NCI-H69 (cell line): ENCODE data around the gene FAM3B.
"Not testable (repeated sequence)": the region's sequence is repeated elsewhere in the genome, so short reads cannot be mapped to it uniquely, and the experiment has no call there.

Source experiments
- DNase-seq: peaks from one replicate; lab custom pipeline; 2025; lab: John Stamatoyannopoulos, UW

Gene FAM3B

GRCh38 chr21:41349619-41350390 lies 33.2 kb downstream of the FAM3B start:
- DNase-seq: no peak

GRCh38 chr21:41350436-41351155 lies 34.0 kb downstream of the FAM3B start:
- DNase-seq: no peak

- DNase-seq: no peak
Measured at GRCh38 chr21:41357546-41357945, 40.9 kb downstream of the FAM3B start.

- DNase-seq: no peak
Measured at GRCh38 chr21:41358193-41359166, 41.9 kb downstream of the FAM3B start.

- DNase-seq: no peak
Measured at GRCh38 chr21:41359286-41359685, 42.7 kb downstream of the FAM3B start.

GRCh38 chr21:41359754-41360071 lies 43.1 kb downstream of the FAM3B start:
- DNase-seq: not testable (repeated sequence)

- peak; percentile 43 for DNase-seq
Measured at GRCh38 chr21:41360072-41360821, 43.6 kb downstream of the FAM3B start.

- no peak for DNase-seq
Measured at GRCh38 chr21:41361053-41361785, 44.6 kb downstream of the FAM3B start.

GRCh38 chr21:41361786-41362604 lies 45.4 kb downstream of the FAM3B start, which contains the start of gene MX2:
TSS of gene MX2 (plus strand) at chr21:41362027. CDS start at chr21:41376907, 14,880 bp downstream.
- no peak for DNase-seq

GRCh38 chr21:41362605-41363369 lies 46.2 kb downstream of the FAM3B start:
- DNase-seq: no peak

- no peak for DNase-seq
Measured at GRCh38 chr21:41363370-41364270, 47.0 kb downstream of the FAM3B start.

- no peak for DNase-seq
Measured at GRCh38 chr21:41364308-41364707, 47.7 kb downstream of the FAM3B start.

GRCh38 chr21:41365377-41366107 lies 48.9 kb downstream of the FAM3B start:
- DNase-seq: no peak

GRCh38 chr21:41366522-41367151 lies 50.0 kb downstream of the FAM3B start:
- DNase-seq: no peak

GRCh38 chr21:41367301-41367944 lies 50.8 kb downstream of the FAM3B start:
- DNase-seq: no peak

GRCh38 chr21:41367945-41368734 lies 51.5 kb downstream of the FAM3B start:
- DNase-seq: no peak
